HEK293T (cell line): ENCODE data around the gene PHF5A.
"Not testable (repeated sequence)": the region's sequence is repeated elsewhere in the genome, so short reads cannot be mapped to it uniquely, and the experiment has no call there.

Experiments used
- CTCF ChIA-PET: fragments of 350-600 bp; formaldehyde crosslinking; extraction: SDS; loops from one replicate; lab custom pipeline; 2021; ENCODE audit warnings: antibody characterized with exemption, inconsistent platforms; lab: Yijun Ruan, JAX
- POLR2A ChIA-PET: fragments of 350-600 bp; formaldehyde crosslinking; extraction: SDS; loops from one replicate; lab custom pipeline; 2020; ENCODE audit warnings: antibody characterized with exemption, inconsistent platforms; lab: Yijun Ruan, JAX
- DNase-seq: peaks from one replicate; pipeline ENCODE4 v3.0.0; 2012; ENCODE audit warnings: mixed read lengths; ENCODE audit errors: extremely low spot score
- ARNT ChIP-seq: fragments of 450-650 bp; IDR thresholded peaks from 2 replicates; pipeline ENCODE4 v1.6.1; 2017; ENCODE audit warnings: mild to moderate bottlenecking
- BHLHE40 ChIP-seq: fragments of 450-650 bp; IDR thresholded peaks from 2 replicates; pipeline ENCODE4 v1.6.1; 2016; ENCODE audit warnings: mild to moderate bottlenecking, moderate library complexity, borderline replicate concordance
- CTBP1 ChIP-seq: fragments of 450-650 bp; IDR thresholded peaks from 2 replicates; pipeline ENCODE4 v1.6.1; 2016; ENCODE audit warnings: borderline replicate concordance
- ELF4 ChIP-seq: fragments of 450-650 bp; IDR thresholded peaks from 2 replicates; pipeline ENCODE4 v1.6.1; 2017; ENCODE audit warnings: antibody characterized with exemption
- FOXA1 ChIP-seq: fragments of 450-650 bp; IDR thresholded peaks from 2 replicates; pipeline ENCODE4 v1.6.1; 2016; ENCODE audit warnings: mild to moderate bottlenecking
- FOXK2 ChIP-seq: fragments of 450-650 bp; IDR thresholded peaks from 2 replicates; pipeline ENCODE4 v1.6.1; 2016; ENCODE audit warnings: mild to moderate bottlenecking
- FOXM1 ChIP-seq: fragments of 450-650 bp; IDR thresholded peaks from 2 replicates; pipeline ENCODE4 v1.6.1; 2017; ENCODE audit warnings: mild to moderate bottlenecking, borderline replicate concordance
- HDGF ChIP-seq: fragments of 450-650 bp; IDR thresholded peaks from 2 replicates; pipeline ENCODE4 v1.6.1; 2017; ENCODE audit warnings: antibody characterized with exemption, borderline replicate concordance
- L3MBTL2 ChIP-seq: fragments of 450-650 bp; conservative IDR thresholded peaks from 2 replicates; pipeline ENCODE4 v1.6.1; 2016; ENCODE audit warnings: mild to moderate bottlenecking
- LEF1 ChIP-seq: fragments of 450-650 bp; IDR thresholded peaks from 2 replicates; pipeline ENCODE4 v1.6.1; 2017; ENCODE audit warnings: mild to moderate bottlenecking, borderline replicate concordance
- NFRKB ChIP-seq: fragments of 450-650 bp; IDR thresholded peaks from 2 replicates; pipeline ENCODE4 v1.6.1; 2016; ENCODE audit warnings: mild to moderate bottlenecking, moderate library complexity
- SP1 ChIP-seq: fragments of 450-650 bp; IDR thresholded peaks from 2 replicates; pipeline ENCODE4 v1.6.1; 2017
- SUZ12 ChIP-seq: fragments of 450-650 bp; IDR thresholded peaks from 2 replicates; pipeline ENCODE4 v1.6.1; 2016; ENCODE audit warnings: mild to moderate bottlenecking
- TARDBP ChIP-seq: fragments of 450-650 bp; IDR thresholded peaks from 2 replicates; pipeline ENCODE4 v1.6.1; 2016
- ZNF384 ChIP-seq: fragments of 450-650 bp; IDR thresholded peaks from 2 replicates; pipeline ENCODE4 v1.6.1; 2016
- TF ChIP-seq, protein P1 (sequence below): fragments of 450-650 bp; IDR thresholded peaks from 2 replicates; pipeline ENCODE4 v1.6.1; 2016

Gene PHF5A

DNA sequence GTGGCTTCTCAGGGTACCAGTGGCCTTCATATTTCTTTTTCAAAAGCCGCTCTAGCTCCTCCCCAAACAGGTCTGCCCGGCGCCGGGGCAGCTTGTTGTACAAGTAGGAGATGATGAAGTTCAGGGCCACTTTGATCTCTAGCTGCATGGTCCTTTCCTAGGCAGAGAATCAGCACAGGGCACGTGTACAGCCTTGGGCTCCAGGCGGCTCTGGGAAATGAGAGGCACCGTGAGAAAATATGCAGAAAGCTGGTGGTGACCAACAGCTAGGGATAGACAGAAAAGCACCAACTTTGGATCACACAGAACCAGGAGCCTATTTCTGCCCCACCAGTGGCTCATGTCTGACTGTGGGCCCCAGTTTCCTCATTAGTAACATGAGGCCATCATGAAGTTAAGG lies 31.3 kb downstream of the PHF5A start:
- no peak for TF ChIP-seq NFRKB
- no peak for TF ChIP-seq FOXA1
- TF ChIP-seq LEF1, result no peak
- no peak for TF ChIP-seq HDGF
- TF ChIP-seq BHLHE40, result no peak
- TF ChIP-seq SUZ12, result no peak
- TF ChIP-seq, protein P1, sequence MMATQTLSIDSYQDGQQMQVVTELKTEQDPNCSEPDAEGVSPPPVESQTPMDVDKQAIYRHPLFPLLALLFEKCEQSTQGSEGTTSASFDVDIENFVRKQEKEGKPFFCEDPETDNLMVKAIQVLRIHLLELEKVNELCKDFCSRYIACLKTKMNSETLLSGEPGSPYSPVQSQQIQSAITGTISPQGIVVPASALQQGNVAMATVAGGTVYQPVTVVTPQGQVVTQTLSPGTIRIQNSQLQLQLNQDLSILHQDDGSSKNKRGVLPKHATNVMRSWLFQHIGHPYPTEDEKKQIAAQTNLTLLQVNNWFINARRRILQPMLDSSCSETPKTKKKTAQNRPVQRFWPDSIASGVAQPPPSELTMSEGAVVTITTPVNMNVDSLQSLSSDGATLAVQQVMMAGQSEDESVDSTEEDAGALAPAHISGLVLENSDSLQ, result no peak
- no peak for TF ChIP-seq ELF4
- no peak for TF ChIP-seq L3MBTL2
- TF ChIP-seq SP1, result no peak
- no peak for TF ChIP-seq CTBP1
- no peak for TF ChIP-seq FOXM1
- DNase-seq, result no peak
- ChIA-PET CTCF (no interaction called here), POLR2A (interaction anchor here (1.2 to 4.1 kb wide), 3 partner anchors 9 to 32 kb away, joined by 3 to 37 read pairs (median 7); partner anchors contain the start of genes ACO2, PHF5A and TOB2)

GRCh38 chr22:41436322-41437113 lies 32.0 kb downstream of the PHF5A start:
- TF ChIP-seq SUZ12 (no peak), ZNF384 (no peak), SP1 (no peak), L3MBTL2 (no peak), HDGF (no peak)
- TF ChIP-seq, protein P1, result no peak
- CTCF ChIA-PET, result no interaction called here
- POLR2A ChIA-PET, result interaction anchor here (1.2 to 4.1 kb wide), 3 partner anchors 9 to 32 kb away, joined by 3 to 37 read pairs (median 7); partner anchors contain the start of genes ACO2, PHF5A and TOB2
- DNase-seq, result no peak

GRCh38 chr22:41435560-41435959 lies 32.9 kb downstream of the PHF5A start:
- TF ChIP-seq CTBP1 (no peak), BHLHE40 (no peak), HDGF (no peak), L3MBTL2 (no peak), NFRKB (no peak)
- TF ChIP-seq, protein P1, result no peak
- CTCF ChIA-PET, result no interaction called here
- no peak for DNase-seq
- POLR2A ChIA-PET, result interaction anchor here (4.1 kb wide), 1 partner anchor 10 kb away, joined by 37 read pairs; the partner anchor contains the start of gene TOB2

DNA sequence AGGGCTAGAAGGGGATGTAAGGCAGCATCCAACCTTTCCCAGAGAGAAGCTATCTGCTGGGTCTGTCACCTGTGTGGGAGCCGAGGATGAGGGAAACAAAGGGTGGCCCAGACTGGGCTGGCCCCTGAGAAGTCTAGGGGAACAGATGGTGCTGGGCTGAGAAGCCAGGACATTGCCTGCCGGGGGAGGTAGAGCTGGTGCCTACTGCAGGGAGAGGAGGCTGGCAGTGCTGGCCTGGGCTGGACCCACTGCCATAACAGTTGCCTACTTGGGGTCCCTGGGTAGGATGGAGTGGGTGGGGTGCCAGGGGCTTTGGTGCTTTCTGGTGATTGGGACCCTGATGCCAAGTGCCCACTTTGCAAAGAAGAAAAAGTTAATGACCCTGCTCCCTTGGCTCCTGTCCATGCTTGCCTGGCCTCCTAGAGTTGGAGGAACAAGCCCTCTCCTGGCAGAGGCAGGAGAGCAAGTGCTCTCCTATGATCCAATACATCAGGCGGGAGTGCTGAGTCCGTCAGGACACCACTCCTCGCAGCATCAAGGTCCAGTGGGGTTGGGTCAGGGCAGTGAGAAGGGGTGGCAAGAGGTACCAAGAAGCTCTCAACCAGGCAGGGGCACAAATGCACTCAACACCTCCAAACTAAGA lies 34.0 kb downstream of the PHF5A start:
- POLR2A ChIA-PET, result interaction anchor here (1.0 to 4.1 kb wide), 2 partner anchors 11 to 14 kb away, joined by 3 to 37 read pairs; partner anchors contain the start of gene TOB2
- DNase-seq, CTCF ChIA-PET: not testable (repeated sequence)

DNA sequence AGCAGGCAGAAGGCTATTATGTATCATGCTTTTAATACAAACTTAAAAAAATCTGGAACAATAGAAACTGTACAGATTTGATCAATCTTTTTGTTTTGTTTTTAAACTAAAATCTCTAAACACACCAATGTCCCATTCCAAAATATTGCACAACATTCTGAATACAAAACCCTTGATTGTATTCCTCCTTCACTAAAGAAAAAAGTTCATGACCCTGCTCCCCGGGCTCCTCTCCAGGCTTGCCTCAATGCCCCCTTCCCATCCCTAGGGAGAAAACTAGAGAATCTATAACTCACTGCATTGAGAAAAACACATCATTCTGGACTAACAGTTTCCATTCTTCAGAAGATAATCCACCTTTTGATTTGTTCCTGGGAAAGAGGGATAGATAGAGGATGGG lies 35.0 kb downstream of the PHF5A start:
- DNase-seq, POLR2A ChIA-PET, CTCF ChIA-PET: not testable (repeated sequence)

GRCh38 chr22:41431656-41432055 lies 36.8 kb downstream of the PHF5A start:
- no peak for DNase-seq
- CTCF ChIA-PET, result interaction anchor here (0.7 kb wide), 1 partner anchor 112 kb away, joined by 4 read pairs; no protein-coding TSS in a partner anchor
- TF ChIP-seq ZNF384 (no peak), ELF4 (no peak), ARNT (no peak), BHLHE40 (no peak), LEF1 (no peak), SUZ12 (no peak), L3MBTL2 (no peak), FOXK2 (no peak), CTBP1 (no peak), SP1 (no peak), NFRKB (no peak), FOXA1 (no peak), TARDBP (no peak), FOXM1 (no peak), HDGF (no peak)
- TF ChIP-seq, protein P1, result no peak
- POLR2A ChIA-PET, result no interaction called here
